GM12801 (cell line): Measurements from ENCODE around the gene PDE1C.

ENCODE experiments used
- TF ChIP-seq, protein P1 (sequence below): IDR thresholded peaks from one replicate; pipeline ENCODE4 v1.5.1; 2011; ENCODE audit warnings: control low read depth; ENCODE audit not compliant: insufficient read length; ENCODE audit errors: extremely low read depth

The PDE1C gene

DNA sequence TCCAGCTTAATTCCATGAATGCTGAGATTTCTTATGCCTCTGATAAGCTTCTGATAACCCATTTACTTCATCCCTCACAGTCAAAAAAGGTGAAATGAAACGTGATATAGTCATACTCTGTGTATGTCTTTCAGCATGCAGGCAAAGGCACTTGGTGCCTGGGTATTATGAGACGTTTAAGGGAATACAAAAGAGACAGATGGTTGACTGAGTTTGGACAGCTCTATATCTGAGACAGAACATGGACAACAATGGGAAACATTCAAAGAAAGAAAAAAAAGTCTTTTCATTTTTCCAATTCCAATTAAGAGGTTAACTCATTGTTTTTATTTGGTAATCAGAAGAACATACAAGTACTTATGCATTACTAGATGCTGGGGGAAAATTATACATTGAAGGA is 287.0 kb downstream of the PDE1C start:
- TF ChIP-seq, protein P1, sequence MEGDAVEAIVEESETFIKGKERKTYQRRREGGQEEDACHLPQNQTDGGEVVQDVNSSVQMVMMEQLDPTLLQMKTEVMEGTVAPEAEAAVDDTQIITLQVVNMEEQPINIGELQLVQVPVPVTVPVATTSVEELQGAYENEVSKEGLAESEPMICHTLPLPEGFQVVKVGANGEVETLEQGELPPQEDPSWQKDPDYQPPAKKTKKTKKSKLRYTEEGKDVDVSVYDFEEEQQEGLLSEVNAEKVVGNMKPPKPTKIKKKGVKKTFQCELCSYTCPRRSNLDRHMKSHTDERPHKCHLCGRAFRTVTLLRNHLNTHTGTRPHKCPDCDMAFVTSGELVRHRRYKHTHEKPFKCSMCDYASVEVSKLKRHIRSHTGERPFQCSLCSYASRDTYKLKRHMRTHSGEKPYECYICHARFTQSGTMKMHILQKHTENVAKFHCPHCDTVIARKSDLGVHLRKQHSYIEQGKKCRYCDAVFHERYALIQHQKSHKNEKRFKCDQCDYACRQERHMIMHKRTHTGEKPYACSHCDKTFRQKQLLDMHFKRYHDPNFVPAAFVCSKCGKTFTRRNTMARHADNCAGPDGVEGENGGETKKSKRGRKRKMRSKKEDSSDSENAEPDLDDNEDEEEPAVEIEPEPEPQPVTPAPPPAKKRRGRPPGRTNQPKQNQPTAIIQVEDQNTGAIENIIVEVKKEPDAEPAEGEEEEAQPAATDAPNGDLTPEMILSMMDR = no peak

DNA sequence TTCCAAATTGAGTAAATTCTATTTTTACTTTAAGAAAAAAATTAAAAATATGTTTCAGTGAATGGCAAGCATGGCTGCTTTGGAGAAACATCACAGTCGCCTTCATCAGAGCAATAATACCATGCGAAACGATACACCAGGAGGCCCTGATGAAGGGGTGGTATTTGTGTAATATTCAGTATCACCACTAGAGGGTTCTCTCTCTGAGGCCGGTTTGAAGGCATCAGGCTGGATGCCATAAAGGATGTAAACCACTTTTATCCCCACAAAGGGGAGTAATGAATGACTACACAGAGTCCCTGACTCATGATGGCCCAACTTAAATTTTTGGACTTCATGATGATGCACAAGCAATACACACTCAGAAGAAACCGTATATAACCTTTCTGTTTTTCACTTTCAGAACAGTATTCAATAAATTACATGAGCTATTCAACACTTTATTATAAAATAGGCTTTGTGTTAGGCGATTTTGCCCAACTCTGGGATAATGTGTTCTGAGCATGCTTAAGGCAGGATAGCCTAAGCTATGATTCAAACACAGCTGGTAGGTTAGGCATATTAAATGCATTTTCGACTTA is 287.7 kb downstream of the PDE1C start:
- TF ChIP-seq, protein P1 = no peak

GRCh38 chr7:31778296-31778695 is 291.9 kb downstream of the PDE1C start:
- TF ChIP-seq, protein P1 = no peak

- TF ChIP-seq, protein P1 = no peak
Measured at GRCh38 chr7:31776616-31777015, 293.6 kb downstream of the PDE1C start.

DNA sequence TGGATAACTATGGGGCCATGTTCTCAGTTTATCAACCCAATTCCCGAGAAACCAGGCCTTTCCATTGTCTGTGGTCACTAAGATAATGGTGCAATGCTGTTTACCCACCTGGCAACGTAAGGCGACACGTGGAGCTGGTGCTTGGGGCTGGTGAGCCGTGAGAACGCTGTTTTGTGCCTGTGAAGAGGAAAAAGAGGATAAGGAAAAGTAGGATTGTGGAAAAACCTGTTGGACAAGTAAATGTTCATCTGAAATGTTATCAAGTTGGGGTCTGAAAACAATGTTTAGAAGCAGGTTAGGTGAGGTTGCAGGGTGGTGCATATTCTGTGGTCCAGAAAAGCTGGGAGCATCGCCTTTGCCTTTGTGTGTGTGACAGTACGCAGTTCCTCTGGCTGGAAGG is 294.7 kb downstream of the PDE1C start:
- TF ChIP-seq, protein P1 = no peak

DNA sequence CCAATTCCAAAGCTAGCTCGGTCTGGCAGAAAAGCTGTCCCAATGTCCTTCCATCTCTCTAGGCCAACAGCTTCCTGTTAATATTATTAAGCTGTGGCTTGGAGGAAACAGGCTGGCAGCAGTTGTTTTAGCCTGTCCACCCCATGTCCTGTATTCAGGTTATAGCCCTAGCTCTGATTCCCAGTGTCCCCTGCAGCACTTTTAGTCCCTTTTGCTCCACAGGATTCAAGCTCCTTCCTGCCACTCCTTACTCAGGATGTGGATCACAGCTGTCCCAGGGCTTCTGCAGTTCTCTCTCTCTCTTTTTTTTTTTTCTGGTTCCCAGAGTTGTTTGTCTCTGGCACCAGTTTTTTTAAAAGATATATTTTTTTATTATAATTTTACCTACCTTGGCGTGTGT is 298.0 kb downstream of the PDE1C start:
- TF ChIP-seq, protein P1 = no peak

DNA sequence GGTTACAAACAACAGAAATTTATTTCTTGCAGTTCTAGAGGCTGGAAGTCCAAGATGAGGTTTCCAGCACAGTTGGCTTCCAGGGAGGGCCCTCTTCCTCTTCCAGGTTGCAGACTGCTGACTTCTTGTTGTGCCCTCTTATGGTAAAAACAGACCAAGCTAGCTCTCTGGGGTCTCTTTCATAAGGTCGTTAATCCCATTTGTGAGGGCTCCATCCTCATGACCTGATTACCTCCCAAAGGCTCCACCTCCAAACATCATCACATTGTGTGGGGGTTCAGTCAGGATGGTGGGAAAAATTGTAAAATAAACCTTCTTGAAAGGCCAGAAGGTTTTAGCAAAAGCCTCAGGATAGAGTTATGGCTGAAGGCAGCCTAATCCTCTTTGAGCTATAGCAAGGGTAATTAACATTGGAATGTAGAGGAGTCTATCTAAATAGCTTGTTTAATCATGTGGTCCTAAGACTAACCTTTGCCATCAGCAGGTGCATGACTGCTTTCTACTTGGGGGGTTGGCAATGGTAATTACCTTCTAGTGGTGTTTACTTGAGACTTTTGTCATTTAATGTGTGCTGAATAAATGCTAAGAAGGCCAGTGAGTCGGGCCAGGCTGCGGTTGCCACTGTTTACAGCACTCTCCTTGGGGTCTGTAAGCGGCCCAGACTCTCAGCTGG is 302.4 kb downstream of the PDE1C start:
- TF ChIP-seq, protein P1 = no peak
